Right ventricle myocardium superior (tissue), 1 donor: ENCODE data around the gene GRID1. TPM values are rescaled to one million over a fixed set of nuclear protein-coding genes. Genes with fewer than 3 reads are reported as not detected.

ENCODE experiments used
- ATAC-seq: fragments of 200-7000 bp; cut with Tn5 transposase; one replicate; pipeline ENCODE4 v1.9.1; 2020; ENCODE audit warnings: mild to moderate bottlenecking; ENCODE audit not compliant: poor library complexity
- DNase-seq: peaks from one replicate; pipeline ENCODE4 v3.0.0-alpha.2; 2020
- intact Hi-C: fragments of 100-400 bp; cut with DNase I; formaldehyde crosslinking; loops from one replicate; pipeline ENCODE4 v1.11.2; 2022
- total RNA-seq: library from RNA; stranded (reverse); fragmentation: NEBNext Ultra II Directional; extraction: Animal tissue kit (Norgen Biotek cat#: 25700); gene quantifications from one replicate; pipeline ENCODE4 v1.2.1, GENCODE V29; 2021
- donor health status: DM: no; HTN: yes; CAD: no; lungs with severe emphysema.

GRID1 gene
- total RNA-seq, 1 donor from 2014 or later: 1.1 TPM

- no peak for DNase-seq
Observed at GRCh38 chr10:86291616-86292340, 74.8 kb downstream of the GRID1 start.

GRCh38 chr10:86290933-86291615 is 75.5 kb downstream of the GRID1 start:
- DNase-seq (no peak), ATAC-seq (no peak)
- intact Hi-C loops: no loop called here

More at GRCh38 chr10:86291616-86292340, 74.8 kb downstream of the GRID1 start:
- ATAC-seq: no peak
- intact Hi-C loops: no loop called here

DNA sequence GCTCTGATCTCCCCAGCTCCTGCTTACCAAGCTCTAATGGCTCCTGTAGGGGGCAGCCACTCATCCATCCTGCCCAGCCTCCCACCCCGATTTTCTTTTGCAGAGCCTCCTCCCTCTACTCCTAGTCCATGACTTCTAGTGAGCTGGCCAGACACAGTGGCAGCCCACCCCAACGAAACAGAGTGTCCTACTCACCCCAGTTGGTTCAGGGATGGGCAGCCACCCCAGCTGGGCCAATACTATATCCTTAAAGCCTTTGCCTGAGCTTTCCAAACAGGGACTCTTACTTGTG is 77.1 kb downstream of the GRID1 start:
- no peak for DNase-seq
- no peak for ATAC-seq
- intact Hi-C loops: no loop called here

GRCh38 chr10:86288695-86289576 is 77.7 kb downstream of the GRID1 start:
- intact Hi-C loops: no loop called here
- DNase-seq (no peak), ATAC-seq (no peak)

DNA sequence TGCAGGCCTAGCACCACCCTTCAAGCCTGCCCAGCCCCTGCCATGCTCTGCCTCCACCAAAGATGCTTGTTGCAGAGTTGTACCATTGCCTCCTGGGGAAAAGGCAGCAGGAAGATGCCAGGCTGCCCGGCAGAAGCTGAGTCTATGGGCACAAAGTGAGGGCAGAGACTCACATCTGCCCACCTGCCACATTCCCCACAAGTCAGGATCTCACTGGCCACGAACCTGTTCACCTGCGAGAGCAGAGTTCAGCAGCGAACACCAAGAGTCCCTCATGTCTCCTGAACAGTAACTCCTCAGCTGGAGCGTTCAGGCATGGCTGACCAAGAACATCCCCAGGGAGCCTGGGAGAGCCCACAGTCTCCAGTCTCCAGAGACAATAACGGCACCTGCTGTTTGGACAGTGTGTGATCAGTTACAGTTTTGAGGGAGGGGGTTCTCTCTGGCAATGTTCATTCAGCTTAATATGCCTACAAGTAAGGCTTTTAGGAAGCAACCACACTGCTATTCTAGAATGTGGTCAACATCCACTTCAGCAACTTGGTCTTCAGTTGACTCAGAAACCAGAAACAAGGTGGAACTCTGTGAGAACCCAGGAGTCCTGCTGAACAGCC is 78.5 kb downstream of the GRID1 start:
- DNase-seq: no peak
- intact Hi-C loops: no loop called here
- no peak for ATAC-seq

GRCh38 chr10:86287110-86287793 is 79.3 kb downstream of the GRID1 start:
- ATAC-seq (no peak), DNase-seq (no peak)
- intact Hi-C loops: no loop called here

DNA sequence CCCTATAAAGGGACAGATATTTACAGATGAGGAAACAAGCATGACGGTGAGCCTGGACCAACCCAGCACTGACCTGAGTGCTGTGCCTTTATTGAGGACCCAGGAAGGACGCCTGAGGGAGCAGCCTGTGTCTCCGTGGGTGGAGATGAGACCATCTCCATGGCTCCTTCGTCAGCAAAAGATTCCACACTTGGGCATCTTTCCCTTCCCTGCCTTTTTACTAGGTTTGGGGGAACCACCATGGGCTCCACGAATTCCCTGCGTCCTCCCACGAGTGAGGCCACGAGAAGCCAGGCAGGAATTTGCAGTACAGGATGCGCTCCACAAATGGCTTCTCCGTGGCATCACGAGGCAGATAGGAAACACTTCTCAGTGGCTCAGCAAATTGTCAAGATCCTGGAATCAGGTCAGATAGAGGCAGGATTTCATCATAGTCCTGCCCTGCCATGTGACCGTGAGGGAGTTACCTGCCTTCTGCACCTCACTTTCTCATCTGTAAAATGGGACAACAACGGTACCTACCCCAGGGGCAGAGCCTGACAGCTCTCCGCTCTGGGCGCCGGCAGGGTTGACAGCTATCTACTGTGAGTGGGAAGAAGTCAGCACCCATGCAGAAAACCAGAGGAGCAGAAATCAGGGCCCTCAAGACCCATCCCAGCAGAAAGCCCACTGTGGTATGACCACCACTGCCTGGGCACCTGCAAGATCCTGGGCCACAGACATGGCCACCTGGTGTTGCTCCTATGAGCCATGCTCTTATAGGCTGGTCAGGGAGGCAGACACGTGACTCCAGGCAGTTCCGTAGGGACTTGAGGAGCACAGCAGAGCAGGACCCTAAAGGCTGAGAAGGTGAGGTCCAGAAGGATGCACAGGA is 80.1 kb downstream of the GRID1 start:
- ATAC-seq (no peak), DNase-seq (no peak)
- intact Hi-C loops: no loop called here

- ATAC-seq: no peak
- no peak for DNase-seq
- intact Hi-C loops: no loop called here
Observed at GRCh38 chr10:86285136-86285790, 81.3 kb downstream of the GRID1 start.

GRCh38 chr10:86284355-86285105 is 82.1 kb downstream of the GRID1 start:
- DNase-seq (no peak), ATAC-seq (no peak)
- intact Hi-C loops: no loop called here

- DNase-seq: no peak
- intact Hi-C loops: no loop called here
- ATAC-seq: no peak
Observed at GRCh38 chr10:86283466-86284287, 82.9 kb downstream of the GRID1 start.

DNA sequence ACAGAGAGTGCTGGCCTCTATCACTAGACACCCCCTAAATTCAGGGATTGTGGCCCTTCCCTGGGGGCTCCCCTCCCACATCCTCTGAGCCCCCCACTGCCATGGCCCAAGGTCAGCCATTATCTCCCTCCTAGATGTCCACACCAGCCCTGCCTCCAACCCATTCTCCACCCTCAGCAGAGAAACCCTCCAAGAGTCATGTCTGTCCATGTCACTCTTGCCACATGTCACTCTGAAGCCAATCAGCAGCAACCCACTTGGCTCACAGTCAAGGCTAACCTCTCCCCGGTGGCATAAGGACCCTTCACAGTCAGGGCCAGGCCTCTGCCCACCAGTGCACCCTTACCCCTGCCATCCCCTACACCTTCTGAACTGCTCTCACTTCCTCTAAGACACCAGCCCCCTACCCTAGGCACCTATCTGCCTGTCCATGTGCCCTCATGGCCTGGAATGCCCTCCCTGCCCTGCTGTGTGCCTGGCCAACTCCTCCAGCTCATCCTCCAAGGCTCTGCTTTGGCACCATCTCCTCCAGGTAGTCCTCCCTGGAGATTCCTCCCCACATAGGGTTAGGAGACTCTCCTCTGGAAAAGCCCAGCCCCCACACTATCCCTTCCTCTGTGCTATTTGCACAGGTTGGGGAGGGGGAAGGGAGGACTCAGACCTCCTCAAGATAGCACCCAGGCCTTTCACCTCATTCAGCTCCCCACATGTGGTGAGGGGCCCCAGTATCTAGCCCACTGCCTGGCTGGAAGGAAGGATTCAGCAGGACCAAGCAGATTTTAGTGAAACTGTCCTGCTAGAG is 83.7 kb downstream of the GRID1 start:
- DNase-seq: no peak
- no peak for ATAC-seq
- intact Hi-C loops: no loop called here

DNA sequence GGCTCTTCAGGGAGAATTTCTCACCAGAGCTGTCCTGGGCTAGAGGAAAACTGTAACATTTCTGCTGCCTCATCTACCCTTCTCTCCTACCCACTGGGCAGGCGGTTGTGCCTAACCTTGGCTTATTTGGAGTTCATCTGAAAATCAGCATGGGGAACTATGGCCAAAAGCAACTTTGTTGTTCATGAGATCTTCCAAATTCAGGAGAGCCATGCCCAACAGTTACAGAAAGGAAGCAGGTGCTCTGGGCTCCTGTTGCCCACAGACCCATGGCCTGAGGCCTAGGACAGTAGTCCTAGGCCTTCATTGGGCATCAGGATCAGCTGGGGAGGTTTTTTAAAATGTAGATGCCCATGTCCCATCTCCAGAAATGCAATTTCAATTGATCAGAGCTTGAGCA is 85.2 kb downstream of the GRID1 start:
- intact Hi-C loops: no loop called here
- ATAC-seq: no peak
- no peak for DNase-seq

DNA sequence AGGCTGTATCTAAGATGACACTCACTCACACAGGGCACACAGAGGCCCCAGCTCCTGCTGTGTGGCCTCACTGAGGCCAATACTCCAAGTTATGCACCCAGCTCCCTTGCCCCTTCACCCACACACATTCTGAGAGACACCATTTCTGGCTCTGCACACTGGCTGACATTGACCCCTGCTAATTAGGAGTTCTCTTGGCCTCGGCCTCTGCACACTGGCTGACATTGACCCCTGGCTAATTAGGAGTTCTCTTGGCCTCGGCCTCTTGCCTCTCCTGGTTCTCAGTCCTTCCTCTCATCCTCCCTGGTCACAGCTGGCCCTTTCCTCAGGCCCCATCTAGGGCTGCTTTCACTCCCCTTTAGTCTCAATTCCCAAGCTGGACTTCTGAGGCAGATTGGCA is 97.3 kb downstream of the GRID1 start:
- ATAC-seq: no peak
- intact Hi-C loops: no loop called here
- DNase-seq: no peak

DNA sequence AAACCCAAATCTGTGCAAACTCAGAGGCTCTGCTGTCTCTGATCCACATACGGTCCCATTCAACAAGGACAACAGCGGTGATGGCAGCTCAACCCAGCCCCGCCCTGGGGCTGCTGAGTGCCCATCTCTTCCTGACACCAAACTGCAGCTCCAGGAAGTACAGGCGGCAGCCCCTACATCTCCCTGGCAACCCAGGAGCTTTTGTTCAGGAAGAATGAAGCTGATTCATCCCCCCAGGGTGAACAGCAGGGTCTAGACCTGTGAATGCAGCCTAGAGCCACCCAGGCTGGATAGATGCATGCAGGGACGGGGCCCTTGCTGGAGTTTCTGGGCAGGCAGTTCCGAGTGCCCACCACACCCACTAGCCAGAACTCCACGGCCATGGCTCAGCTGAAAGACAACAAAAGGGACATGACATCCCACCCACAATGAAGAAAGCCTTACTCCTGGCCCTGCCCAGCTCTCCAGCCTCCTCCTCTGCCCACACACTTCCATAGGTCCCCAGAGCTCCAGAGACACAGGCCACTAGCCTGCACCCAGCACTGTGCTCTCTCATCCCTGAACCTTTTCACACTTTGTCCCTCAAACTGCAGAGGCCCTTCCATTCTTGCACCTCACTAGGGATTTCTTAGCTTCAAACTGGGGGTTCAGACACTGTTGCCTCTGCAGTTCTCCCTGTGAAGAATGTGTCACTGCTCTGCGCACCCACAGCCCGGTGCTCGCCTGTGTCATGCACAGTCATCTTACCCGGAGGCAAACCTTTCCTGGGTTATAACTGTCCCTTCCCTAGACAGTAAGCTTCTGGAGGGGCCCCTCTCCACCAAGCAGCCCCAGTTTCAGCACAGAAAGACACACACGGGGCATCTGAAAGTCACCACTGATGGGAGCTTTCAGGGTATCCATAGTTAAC is 99.1 kb downstream of the GRID1 start:
- intact Hi-C loops: no loop called here
- DNase-seq: no peak
- ATAC-seq: no peak
